Suprapubic skin (tissue), 3 donors: Measurements from ENCODE around the gene ANAPC15.

Source experiments
- POLR2A ChIP-seq, 2 donors: fragments of 450-650 bp; IDR thresholded peaks; one replicate each; pipeline ENCODE4 v1.6.1; 2017; ENCODE audit warnings: antibody characterized with exemption in 2 of 2, mild to moderate bottlenecking in 2 of 2, moderate library complexity in 2 of 2
- TF ChIP-seq, protein P1 (sequence below), 2 donors: fragments of 200-600 bp in 1 of 2; fragments of 450-650 bp in 1 of 2; sonication (generic) in 1 of 2; IDR thresholded peaks; one replicate each; pipeline ENCODE4 v1.5.1; 2016 to 2019; ENCODE audit warnings: antibody characterized with exemption in 2 of 2, mild to moderate bottlenecking in 1 of 2, moderate library complexity in 1 of 2

DNA sequence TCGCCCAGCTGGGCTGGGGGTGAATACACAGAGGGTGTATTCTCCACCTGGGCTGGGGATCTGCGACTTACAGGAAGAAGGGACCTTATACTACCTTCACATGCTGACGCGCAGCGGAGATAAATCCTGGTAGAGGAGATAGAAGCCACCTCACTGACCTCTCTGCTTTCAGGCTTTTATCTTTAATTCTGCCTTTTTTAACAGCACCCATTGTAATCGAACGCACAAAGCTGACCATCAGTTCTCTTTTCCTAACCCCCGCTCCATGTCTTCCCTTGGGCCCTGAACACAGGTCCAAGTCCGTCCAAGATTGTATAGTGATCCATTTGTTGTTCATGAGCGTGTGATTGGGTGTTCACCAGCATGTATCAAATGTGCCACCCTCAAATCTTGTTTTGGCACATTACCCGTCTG, 8.7 kb downstream of the ANAPC15 start:
- TF ChIP-seq, protein P1, sequence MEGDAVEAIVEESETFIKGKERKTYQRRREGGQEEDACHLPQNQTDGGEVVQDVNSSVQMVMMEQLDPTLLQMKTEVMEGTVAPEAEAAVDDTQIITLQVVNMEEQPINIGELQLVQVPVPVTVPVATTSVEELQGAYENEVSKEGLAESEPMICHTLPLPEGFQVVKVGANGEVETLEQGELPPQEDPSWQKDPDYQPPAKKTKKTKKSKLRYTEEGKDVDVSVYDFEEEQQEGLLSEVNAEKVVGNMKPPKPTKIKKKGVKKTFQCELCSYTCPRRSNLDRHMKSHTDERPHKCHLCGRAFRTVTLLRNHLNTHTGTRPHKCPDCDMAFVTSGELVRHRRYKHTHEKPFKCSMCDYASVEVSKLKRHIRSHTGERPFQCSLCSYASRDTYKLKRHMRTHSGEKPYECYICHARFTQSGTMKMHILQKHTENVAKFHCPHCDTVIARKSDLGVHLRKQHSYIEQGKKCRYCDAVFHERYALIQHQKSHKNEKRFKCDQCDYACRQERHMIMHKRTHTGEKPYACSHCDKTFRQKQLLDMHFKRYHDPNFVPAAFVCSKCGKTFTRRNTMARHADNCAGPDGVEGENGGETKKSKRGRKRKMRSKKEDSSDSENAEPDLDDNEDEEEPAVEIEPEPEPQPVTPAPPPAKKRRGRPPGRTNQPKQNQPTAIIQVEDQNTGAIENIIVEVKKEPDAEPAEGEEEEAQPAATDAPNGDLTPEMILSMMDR (IDR thresholded peaks at IDR 0.05) = no peak
- no peak for TF ChIP-seq POLR2A (IDR thresholded peaks at IDR 0.05)
